ENCODE data around the gene GPBAR1.
"Not testable (repeated sequence)": the region's sequence is repeated elsewhere in the genome, so short reads cannot be mapped to it uniquely, and the experiment has no call there.

GPBAR1 gene

GRCh38 chr2:218290316-218291261 lies 29.8 kb downstream of the GPBAR1 start:
- DNase-seq, result peak; percentile 80

GRCh38 chr2:218291318-218292047 lies 30.7 kb downstream of the GPBAR1 start:
- peak; percentile 67 for DNase-seq

GRCh38 chr2:218292048-218293014 lies 31.5 kb downstream of the GPBAR1 start, which contains the start of gene TMBIM1:
Gene TMBIM1, minus strand, starts transcription at chr2:218292503. Its CDS starts 10,362 bp downstream, at chr2:218282141.
- DNase-seq, result peak; percentile 93

- DNase-seq, result no peak
Measured at GRCh38 chr2:218293715-218294429, 33.1 kb downstream of the GPBAR1 start.

- DNase-seq, result no peak
Measured at GRCh38 chr2:218294430-218295022, 33.7 kb downstream of the GPBAR1 start.

- no peak for DNase-seq
Measured at GRCh38 chr2:218295029-218295428, 34.2 kb downstream of the GPBAR1 start.

DNA sequence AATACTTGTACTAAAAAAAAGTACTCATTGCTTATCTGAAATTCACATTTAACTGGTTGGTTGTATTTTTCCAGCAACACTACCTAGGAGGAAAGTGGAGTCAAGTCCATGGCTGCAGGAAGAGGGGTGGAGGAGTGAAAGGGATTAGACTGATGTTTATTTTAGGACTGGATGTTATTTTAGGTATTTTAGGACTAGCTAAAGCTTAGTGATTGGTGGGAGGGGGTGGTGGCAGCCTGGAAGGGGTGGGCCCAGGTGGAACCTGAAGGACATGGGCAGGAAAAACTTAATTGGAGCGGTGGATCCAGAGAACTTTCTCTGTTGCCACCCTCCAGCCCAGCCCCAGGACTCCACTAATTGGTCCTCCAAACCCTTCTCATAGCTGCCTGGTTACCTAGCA lies 35.4 kb downstream of the GPBAR1 start:
- no peak for DNase-seq

DNA sequence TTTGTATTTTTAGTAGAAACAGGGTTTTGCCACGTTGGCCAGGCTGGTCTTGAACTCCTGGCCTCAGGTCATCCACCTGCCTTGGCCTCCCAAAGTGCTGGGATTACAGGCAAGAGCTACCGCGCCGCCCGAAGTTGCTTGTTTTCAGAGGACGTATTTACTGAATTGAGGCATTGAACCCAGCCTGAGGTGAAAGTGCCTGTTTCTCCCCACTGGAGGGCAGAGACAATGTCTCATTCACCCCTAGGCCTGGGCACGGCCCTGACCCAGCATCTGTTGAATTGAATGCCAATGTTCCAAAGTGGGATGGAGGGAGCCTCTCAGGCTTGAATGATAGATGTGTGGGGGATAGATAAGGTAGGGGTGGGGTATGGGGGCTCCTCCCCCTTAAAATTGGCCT lies 36.0 kb downstream of the GPBAR1 start:
- no peak for DNase-seq

DNA sequence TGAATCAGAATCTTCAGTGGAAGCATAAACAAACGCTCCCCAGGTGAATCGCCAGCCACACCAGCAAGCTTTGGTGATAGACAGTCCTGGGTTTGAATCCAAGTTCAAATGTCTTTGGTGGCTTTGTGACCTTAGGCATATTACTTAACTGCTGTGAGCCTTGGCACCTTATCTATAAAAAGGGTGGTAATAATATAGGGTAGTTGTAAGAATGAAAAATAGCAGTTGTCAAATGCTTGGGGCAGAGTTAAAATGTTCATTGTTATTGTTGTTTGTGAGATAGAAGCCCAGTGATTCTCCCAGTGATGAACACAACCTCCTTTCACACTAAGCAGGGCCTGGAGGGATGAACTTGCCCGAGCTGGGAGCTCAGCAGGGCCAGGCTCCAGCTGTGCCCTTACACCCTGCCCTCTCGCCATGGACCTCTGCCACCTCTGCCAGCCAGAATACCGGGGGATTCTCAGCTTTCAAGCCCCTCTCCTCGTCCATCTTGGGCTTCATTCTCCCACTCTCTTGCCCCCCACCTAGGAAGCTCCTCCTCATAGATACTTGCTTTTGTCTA lies 37.6 kb downstream of the GPBAR1 start:
- no peak for DNase-seq

GRCh38 chr2:218300141-218300540 lies 39.3 kb downstream of the GPBAR1 start:
- no peak for DNase-seq

GRCh38 chr2:218301176-218301819 lies 40.5 kb downstream of the GPBAR1 start:
- peak; percentile 93 for DNase-seq

DNA sequence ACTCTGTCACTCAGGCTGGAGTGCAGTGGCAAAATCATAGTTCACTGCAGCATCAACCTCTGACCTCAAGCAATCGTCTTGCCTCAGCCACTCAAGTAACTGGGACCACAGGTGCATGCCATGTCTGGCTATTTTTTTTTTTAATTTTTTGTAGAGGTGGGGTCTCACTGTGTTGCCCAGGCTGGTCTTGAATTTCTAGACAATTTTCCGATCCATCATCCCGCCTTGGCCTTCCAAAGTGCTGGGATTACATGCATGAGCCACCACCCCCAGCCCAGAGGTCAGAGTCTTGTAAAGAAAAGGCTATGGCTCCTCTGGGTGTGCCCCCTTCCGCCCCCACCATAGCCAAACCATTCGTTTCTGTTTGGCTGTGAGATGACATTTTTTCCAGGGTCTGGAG lies 44.6 kb downstream of the GPBAR1 start:
- DNase-seq, result no peak

DNA sequence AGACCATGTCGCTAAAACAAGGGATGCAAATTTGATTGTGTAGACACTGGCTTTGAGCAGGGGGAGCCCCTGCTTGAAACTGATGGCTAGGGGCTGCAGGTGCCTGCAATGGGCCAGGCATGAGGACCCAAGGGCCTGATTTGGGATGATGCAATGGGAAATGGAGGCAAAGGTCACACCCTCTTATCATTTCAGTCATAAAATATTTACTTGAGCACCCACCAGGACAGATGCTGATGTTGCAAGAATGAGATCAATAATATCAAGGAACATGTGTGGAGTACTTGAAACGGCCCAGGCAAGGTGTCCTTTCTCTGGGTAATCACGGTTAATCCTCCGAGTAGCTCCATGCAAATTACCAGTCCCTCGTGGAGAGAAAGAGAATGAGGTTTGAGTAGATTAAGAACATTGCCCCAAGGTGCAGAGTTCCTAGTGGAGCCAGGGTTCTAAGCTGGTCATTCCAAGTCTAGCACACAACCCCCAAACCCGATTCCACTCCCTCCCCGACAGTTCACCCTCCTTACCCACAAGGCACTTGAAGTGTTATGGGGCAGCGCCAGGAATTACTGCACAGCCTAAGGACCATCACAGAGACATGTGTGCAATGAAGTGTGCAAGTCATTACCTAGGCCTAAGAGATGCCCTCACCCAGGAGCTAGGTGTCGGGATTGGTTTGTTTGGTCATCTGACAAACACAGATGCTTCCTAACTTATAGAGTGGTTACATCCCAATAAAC lies 45.5 kb downstream of the GPBAR1 start:
- DNase-seq, result no peak

DNA sequence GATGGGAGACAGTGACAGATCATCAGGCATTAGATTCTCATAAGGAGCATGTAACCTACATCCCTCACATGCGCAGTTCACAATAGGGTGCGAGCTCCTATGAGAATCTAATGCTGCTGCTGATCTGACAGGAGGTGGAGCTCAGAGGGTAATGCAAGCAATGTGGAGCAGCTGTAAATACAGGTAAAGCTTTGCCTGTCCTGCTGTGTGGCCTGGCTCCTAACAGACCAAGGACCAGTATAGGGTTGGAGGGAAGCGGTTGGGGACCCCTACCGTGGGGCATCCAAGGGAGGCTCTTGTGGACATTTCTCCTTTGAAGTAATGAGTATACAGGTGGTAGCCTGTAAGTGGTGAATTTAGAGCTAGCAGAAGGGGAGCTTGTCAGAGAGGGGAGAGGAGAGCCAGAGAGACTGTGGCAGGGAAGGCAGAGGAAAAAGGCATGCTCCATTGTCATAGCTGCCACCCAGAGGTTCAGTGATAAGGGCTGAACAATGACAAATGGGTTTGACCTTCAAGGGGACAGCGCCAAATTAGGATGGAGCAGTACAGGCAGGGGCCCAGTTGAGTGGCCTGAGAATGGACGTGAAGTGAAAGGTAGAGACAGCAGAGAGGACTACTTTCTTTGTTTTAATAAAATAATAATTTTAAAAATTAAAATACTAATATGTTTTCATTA lies 46.7 kb downstream of the GPBAR1 start:
- DNase-seq, result no peak

DNA sequence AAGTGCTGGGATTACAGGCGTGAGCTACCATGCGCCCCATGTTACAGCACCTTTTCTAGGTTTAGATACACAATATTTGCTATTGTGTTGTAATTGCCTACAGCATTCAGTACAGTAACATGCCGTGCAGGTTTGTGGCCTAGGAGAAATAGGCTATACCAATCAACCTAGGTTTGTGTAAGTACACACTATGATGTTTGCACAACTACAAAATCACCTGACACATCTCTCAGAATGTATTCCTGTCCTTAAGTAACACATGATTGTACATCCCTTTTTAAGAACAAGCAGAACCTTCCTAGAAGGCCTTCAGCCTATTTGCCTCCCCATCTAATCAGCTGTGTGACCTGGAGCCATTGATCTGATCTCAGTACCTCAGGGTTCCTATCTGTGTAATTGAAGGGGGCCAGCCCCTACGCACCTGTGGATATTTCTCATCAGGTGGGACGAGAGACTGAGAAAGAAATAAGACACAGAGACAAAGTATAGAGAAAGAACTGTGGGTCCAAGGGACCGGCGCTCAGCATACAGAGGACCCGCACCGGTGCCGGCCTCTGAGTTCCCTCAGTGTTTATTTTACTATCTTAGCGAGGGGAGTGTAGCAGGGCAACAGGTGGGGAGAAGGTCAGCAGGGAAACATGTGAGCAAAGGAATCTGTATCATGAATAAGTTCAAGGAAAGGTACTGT lies 50.2 kb downstream of the GPBAR1 start:
- no peak for DNase-seq

GRCh38 chr2:218311541-218312266 lies 50.9 kb downstream of the GPBAR1 start:
- DNase-seq, result not testable (repeated sequence)

GRCh38 chr2:218312267-218312756 lies 51.5 kb downstream of the GPBAR1 start:
- no peak for DNase-seq

DNA sequence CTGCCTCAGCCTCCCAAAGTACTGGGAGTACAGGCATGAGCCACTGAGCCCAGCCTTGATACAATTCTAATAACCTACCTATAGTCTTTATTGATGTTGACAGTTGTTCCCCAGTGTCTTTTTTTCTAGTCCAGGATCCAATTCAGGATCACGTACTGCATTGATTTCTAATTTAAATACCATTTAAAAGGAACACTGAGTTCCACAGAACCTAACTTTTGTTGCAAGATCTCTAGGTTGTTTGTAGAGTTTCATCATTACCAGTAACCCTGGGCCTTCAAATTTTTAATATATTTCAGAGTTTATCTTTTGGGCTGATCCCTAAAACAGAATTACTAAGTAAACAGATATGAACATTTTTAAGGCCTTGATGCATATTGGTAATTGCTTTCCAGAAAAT lies 52.5 kb downstream of the GPBAR1 start:
- DNase-seq, result no peak
